ENCODE data around the gene FAM83C.

FAM83C gene

GRCh38 chr20:35283441-35284266, 8.6 kb downstream of the FAM83C start:
- Histone ChIP-seq H3K27me3 (ENCODE audit: control insufficient read depth in 1 of 2, insufficient read depth in 2 of 2, low read length in 2 of 2) (no peaks in the 10 kb centered on the region), H3K9ac (ENCODE audit: low read depth in 1 of 2, low read length in 2 of 2) (peak overlapping the region; percentile 88), H3K27ac (ENCODE audit: low read depth, low read length) (peak overlapping the region; percentile 76), H3K36me3 (ENCODE audit: control insufficient read depth in 1 of 2, insufficient read depth in 2 of 2, low read length in 2 of 2) (peaks cover 22 to 37% of the 10 kb centered on the region in 2 donors), H3K4me1 (ENCODE audit: control insufficient read depth in 1 of 2, insufficient read depth in 2 of 2, low read length in 2 of 2) (peaks cover 31 to 42% of the 10 kb centered on the region in 2 donors), H3K9me3 (ENCODE audit: control insufficient read depth in 1 of 2, low read length in 2 of 2) (no peaks in the 10 kb centered on the region), H3K4me3 (ENCODE audit: low read depth in 1 of 2, low read length in 2 of 2) (peak overlapping the region; percentile 76 to 89)

- Histone ChIP-seq H3K36me3 (ENCODE audit: control insufficient read depth in 1 of 2, insufficient read depth in 2 of 2, low read length in 2 of 2) (peaks cover 27 to 39% of the 10 kb centered on the region in 2 donors), H3K27ac (ENCODE audit: low read depth, low read length) (no peak overlapping the region), H3K4me1 (ENCODE audit: control insufficient read depth in 1 of 2, insufficient read depth in 2 of 2, low read length in 2 of 2) (peaks cover 32 to 48% of the 10 kb centered on the region in 2 donors), H3K9me3 (ENCODE audit: control insufficient read depth in 1 of 2, low read length in 2 of 2) (no peaks in the 10 kb centered on the region), H3K9ac (ENCODE audit: low read depth in 1 of 2, low read length in 2 of 2) (no peak overlapping the region), H3K4me3 (ENCODE audit: low read depth in 1 of 2, low read length in 2 of 2) (no peak overlapping the region), H3K27me3 (ENCODE audit: control insufficient read depth in 1 of 2, insufficient read depth in 2 of 2, low read length in 2 of 2) (no peaks in the 10 kb centered on the region)
Measured at GRCh38 chr20:35281506-35282101, 10.6 kb downstream of the FAM83C start.

- Histone ChIP-seq H3K4me1 (ENCODE audit: control insufficient read depth in 1 of 2, insufficient read depth in 2 of 2, low read length in 2 of 2) (peaks cover 29 to 45% of the 10 kb centered on the region in 2 donors), H3K36me3 (ENCODE audit: control insufficient read depth in 1 of 2, insufficient read depth in 2 of 2, low read length in 2 of 2) (peaks cover 28 to 50% of the 10 kb centered on the region in 2 donors)
Measured at GRCh38 chr20:35280523-35280922, 11.7 kb downstream of the FAM83C start.

GRCh38 chr20:35279533-35280174, 12.6 kb downstream of the FAM83C start:
- Histone ChIP-seq H3K27ac (ENCODE audit: low read depth, low read length) (no peak overlapping the region), H3K27me3 (ENCODE audit: control insufficient read depth in 1 of 2, insufficient read depth in 2 of 2, low read length in 2 of 2) (no peaks in the 10 kb centered on the region), H3K4me3 (ENCODE audit: low read depth in 1 of 2, low read length in 2 of 2) (no peak overlapping the region), H3K4me1 (ENCODE audit: control insufficient read depth in 1 of 2, insufficient read depth in 2 of 2, low read length in 2 of 2) (peaks cover 23 to 37% of the 10 kb centered on the region in 2 donors), H3K9me3 (ENCODE audit: control insufficient read depth in 1 of 2, low read length in 2 of 2) (no peaks in the 10 kb centered on the region), H3K9ac (ENCODE audit: low read depth in 1 of 2, low read length in 2 of 2) (no peak overlapping the region), H3K36me3 (ENCODE audit: control insufficient read depth in 1 of 2, insufficient read depth in 2 of 2, low read length in 2 of 2) (peaks cover 30 to 58% of the 10 kb centered on the region in 2 donors)

More at GRCh38 chr20:35280523-35280922, 11.7 kb downstream of the FAM83C start:
- Histone ChIP-seq H3K4me3 (ENCODE audit: low read depth in 1 of 2, low read length in 2 of 2) (no peak overlapping the region), H3K27me3 (ENCODE audit: control insufficient read depth in 1 of 2, insufficient read depth in 2 of 2, low read length in 2 of 2) (no peaks in the 10 kb centered on the region), H3K9ac (ENCODE audit: low read depth in 1 of 2, low read length in 2 of 2) (no peak overlapping the region), H3K27ac (ENCODE audit: low read depth, low read length) (no peak overlapping the region), H3K9me3 (ENCODE audit: control insufficient read depth in 1 of 2, low read length in 2 of 2) (no peaks in the 10 kb centered on the region)

GRCh38 chr20:35279040-35279439, 13.2 kb downstream of the FAM83C start:
- H3K27ac ChIP-seq (ENCODE audit: low read depth, low read length): peak overlapping the region; percentile 77

GRCh38 chr20:35277531-35278395, 14.5 kb downstream of the FAM83C start, which contains the start of gene MMP24OS:
MMP24OS (minus strand) TSS chr20:35278122; CDS start chr20:35277929, 193 bp downstream.
- Histone ChIP-seq H3K27ac (ENCODE audit: low read depth, low read length) (peak within 1 kb of the TSS; percentile 96), H3K4me3 (ENCODE audit: low read depth in 1 of 2, low read length in 2 of 2) (peak within 1 kb of the TSS; percentile 75 to 80), H3K27me3 (ENCODE audit: control insufficient read depth in 1 of 2, insufficient read depth in 2 of 2, low read length in 2 of 2) (no peaks in the 10 kb centered on the region), H3K36me3 (ENCODE audit: control insufficient read depth in 1 of 2, insufficient read depth in 2 of 2, low read length in 2 of 2) (peaks cover 34 to 66% of the 10 kb centered on the region in 2 donors), H3K4me1 (ENCODE audit: control insufficient read depth in 1 of 2, insufficient read depth in 2 of 2, low read length in 2 of 2) (peaks cover 15 to 28% of the 10 kb centered on the region in 2 donors), H3K9me3 (ENCODE audit: control insufficient read depth in 1 of 2, low read length in 2 of 2) (no peaks in the 10 kb centered on the region), H3K9ac (ENCODE audit: low read depth in 1 of 2, low read length in 2 of 2) (peak within 1 kb of the TSS; percentile 75 to 90)

More at GRCh38 chr20:35279040-35279439, 13.2 kb downstream of the FAM83C start:
- Histone ChIP-seq H3K27me3 (ENCODE audit: control insufficient read depth in 1 of 2, insufficient read depth in 2 of 2, low read length in 2 of 2) (no peaks in the 10 kb centered on the region), H3K9me3 (ENCODE audit: control insufficient read depth in 1 of 2, low read length in 2 of 2) (no peaks in the 10 kb centered on the region), H3K4me3 (ENCODE audit: low read depth in 1 of 2, low read length in 2 of 2) (no peak overlapping the region), H3K9ac (ENCODE audit: low read depth in 1 of 2, low read length in 2 of 2) (peak overlapping the region in 1 of 2 donors; percentile 33), H3K4me1 (ENCODE audit: control insufficient read depth in 1 of 2, insufficient read depth in 2 of 2, low read length in 2 of 2) (peaks cover 23 to 37% of the 10 kb centered on the region in 2 donors), H3K36me3 (ENCODE audit: control insufficient read depth in 1 of 2, insufficient read depth in 2 of 2, low read length in 2 of 2) (peaks cover 31 to 63% of the 10 kb centered on the region in 2 donors)

- peaks cover 31 to 65% of the 10 kb centered on the region in 2 donors for H3K36me3 ChIP-seq (ENCODE audit: control insufficient read depth in 1 of 2, insufficient read depth in 2 of 2, low read length in 2 of 2)
- H3K27ac ChIP-seq (ENCODE audit: low read depth, low read length): peak overlapping the region; percentile 96
- no peaks in the 10 kb centered on the region for H3K9me3 ChIP-seq (ENCODE audit: control insufficient read depth in 1 of 2, low read length in 2 of 2)
- H3K4me1 ChIP-seq (ENCODE audit: control insufficient read depth in 1 of 2, insufficient read depth in 2 of 2, low read length in 2 of 2): peaks cover 11 to 28% of the 10 kb centered on the region in 2 donors
- H3K9ac ChIP-seq (ENCODE audit: low read depth in 1 of 2, low read length in 2 of 2): peak overlapping the region; percentile 75 to 90
- H3K4me3 ChIP-seq (ENCODE audit: low read depth in 1 of 2, low read length in 2 of 2): peak overlapping the region; percentile 75 to 80
- H3K27me3 ChIP-seq (ENCODE audit: control insufficient read depth in 1 of 2, insufficient read depth in 2 of 2, low read length in 2 of 2): no peaks in the 10 kb centered on the region
Measured at GRCh38 chr20:35277127-35277526, 15.1 kb downstream of the FAM83C start.

- Histone ChIP-seq H3K9ac (ENCODE audit: low read depth in 1 of 2, low read length in 2 of 2) (peak overlapping the region; percentile 75 to 90), H3K36me3 (ENCODE audit: control insufficient read depth in 1 of 2, insufficient read depth in 2 of 2, low read length in 2 of 2) (peaks cover 34 to 65% of the 10 kb centered on the region in 2 donors), H3K27ac (ENCODE audit: low read depth, low read length) (no peak overlapping the region), H3K4me1 (ENCODE audit: control insufficient read depth in 1 of 2, insufficient read depth in 2 of 2, low read length in 2 of 2) (peaks cover 10 to 28% of the 10 kb centered on the region in 2 donors), H3K4me3 (ENCODE audit: low read depth in 1 of 2, low read length in 2 of 2) (peak overlapping the region; percentile 75 to 80), H3K9me3 (ENCODE audit: control insufficient read depth in 1 of 2, low read length in 2 of 2) (no peaks in the 10 kb centered on the region), H3K27me3 (ENCODE audit: control insufficient read depth in 1 of 2, insufficient read depth in 2 of 2, low read length in 2 of 2) (no peaks in the 10 kb centered on the region)
Measured at GRCh38 chr20:35276408-35276807, 15.8 kb downstream of the FAM83C start.

GRCh38 chr20:35275741-35276251, 16.4 kb downstream of the FAM83C start:
- peaks cover 40 to 66% of the 10 kb centered on the region in 2 donors for H3K36me3 ChIP-seq (ENCODE audit: control insufficient read depth in 1 of 2, insufficient read depth in 2 of 2, low read length in 2 of 2)
- H3K9me3 ChIP-seq (ENCODE audit: control insufficient read depth in 1 of 2, low read length in 2 of 2): no peaks in the 10 kb centered on the region
- no peaks in the 10 kb centered on the region for H3K27me3 ChIP-seq (ENCODE audit: control insufficient read depth in 1 of 2, insufficient read depth in 2 of 2, low read length in 2 of 2)
- H3K27ac ChIP-seq (ENCODE audit: low read depth, low read length): no peak overlapping the region
- peaks cover 10 to 28% of the 10 kb centered on the region in 2 donors for H3K4me1 ChIP-seq (ENCODE audit: control insufficient read depth in 1 of 2, insufficient read depth in 2 of 2, low read length in 2 of 2)
- no peak overlapping the region for H3K4me3 ChIP-seq (ENCODE audit: low read depth in 1 of 2, low read length in 2 of 2)
- H3K9ac ChIP-seq (ENCODE audit: low read depth in 1 of 2, low read length in 2 of 2): peak overlapping the region in 1 of 2 donors; percentile 75
